ENCODE results near the gene DGKG.

- TF ChIP-seq, protein P1, sequence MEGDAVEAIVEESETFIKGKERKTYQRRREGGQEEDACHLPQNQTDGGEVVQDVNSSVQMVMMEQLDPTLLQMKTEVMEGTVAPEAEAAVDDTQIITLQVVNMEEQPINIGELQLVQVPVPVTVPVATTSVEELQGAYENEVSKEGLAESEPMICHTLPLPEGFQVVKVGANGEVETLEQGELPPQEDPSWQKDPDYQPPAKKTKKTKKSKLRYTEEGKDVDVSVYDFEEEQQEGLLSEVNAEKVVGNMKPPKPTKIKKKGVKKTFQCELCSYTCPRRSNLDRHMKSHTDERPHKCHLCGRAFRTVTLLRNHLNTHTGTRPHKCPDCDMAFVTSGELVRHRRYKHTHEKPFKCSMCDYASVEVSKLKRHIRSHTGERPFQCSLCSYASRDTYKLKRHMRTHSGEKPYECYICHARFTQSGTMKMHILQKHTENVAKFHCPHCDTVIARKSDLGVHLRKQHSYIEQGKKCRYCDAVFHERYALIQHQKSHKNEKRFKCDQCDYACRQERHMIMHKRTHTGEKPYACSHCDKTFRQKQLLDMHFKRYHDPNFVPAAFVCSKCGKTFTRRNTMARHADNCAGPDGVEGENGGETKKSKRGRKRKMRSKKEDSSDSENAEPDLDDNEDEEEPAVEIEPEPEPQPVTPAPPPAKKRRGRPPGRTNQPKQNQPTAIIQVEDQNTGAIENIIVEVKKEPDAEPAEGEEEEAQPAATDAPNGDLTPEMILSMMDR (IDR thresholded peaks at IDR 0.05), result no peak
- TF ChIP-seq TAF1 (IDR thresholded peaks at IDR 0.05; ENCODE audit: borderline replicate concordance, low read depth, low read length), result no peak
- no peak for TF ChIP-seq CHD2 (IDR thresholded peaks at IDR 0.05; ENCODE audit: low read length, partially characterized antibody)
- TF ChIP-seq NFIC (IDR thresholded peaks at IDR 0.05; ENCODE audit: borderline replicate concordance), result no peak
Measured at GRCh38 chr3:186189492-186189891, 172.5 kb downstream of the DGKG start.
